ENCODE results near the gene LSM4.
A peak's percentile ranks its signal among the peaks of the same experiment; 100 is the strongest.

LSM4 gene

DNA sequence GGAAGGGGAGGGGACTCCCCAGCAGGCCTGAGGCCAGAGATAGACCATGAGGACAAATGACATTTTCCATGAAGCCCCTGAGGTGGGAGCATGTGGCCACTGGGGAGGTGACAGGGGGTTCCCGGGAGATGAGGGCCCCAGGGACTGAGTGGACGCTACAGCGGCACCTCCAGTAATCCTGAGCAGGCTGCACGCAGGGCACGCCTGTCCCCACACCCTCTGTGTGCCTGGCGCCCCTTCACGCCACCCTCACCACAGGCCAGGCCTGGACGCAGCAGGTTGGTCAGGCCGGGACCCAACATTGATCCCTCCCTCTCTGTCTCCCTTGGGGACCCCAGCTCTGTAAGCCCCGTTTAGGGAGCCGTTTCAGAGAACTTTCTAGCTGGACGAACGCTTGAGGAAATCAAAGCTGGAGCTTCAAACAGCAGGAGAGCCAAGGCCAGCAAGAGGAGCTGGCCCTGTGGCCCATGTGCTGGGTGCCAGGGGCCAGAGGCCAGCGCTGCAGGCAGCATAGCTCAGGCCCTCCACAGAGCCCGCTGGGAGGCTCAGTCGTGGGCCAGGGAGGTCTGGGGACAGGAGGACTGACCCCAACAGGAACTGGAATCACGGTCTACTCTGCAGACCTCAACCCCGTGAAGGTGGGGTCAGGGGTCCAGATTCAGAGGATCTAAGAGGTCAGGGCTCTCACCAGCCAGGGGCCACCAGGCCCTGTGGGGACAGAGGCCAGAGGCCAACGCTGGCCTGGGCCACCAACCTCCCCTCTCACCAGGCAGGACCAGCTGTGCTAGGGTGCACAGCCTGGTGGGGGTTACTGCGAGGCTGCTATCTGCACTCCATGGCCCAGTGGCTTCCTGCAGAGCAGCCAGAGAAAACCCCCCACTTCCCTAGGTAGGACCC lies 14.6 kb downstream of the LSM4 start:
- peaks cover 79% of the 10 kb centered on the region for H3K36me3 ChIP-seq (ENCODE audit: control insufficient read depth, low read length)
- H3K4me1 ChIP-seq (ENCODE audit: control insufficient read depth, low read length) = peaks cover 48% of the 10 kb centered on the region
- H3K4me2 ChIP-seq (ENCODE audit: low read length) = no peak overlapping the region
- no peak for TF ChIP-seq EZH2phosphoT487 (IDR thresholded peaks at IDR 0.05; ENCODE audit: borderline replicate concordance, low read length)
- TF ChIP-seq CTCF (IDR thresholded peaks at IDR 0.05; ENCODE audit: low read depth, low read length, poor library complexity, severe bottlenecking) = no peak
- no peak overlapping the region for H3K4me3 ChIP-seq (ENCODE audit: low read length)
- peaks cover 3% of the 10 kb centered on the region for H3K79me2 ChIP-seq (ENCODE audit: control insufficient read depth, low read length)
- H3K27me3 ChIP-seq (ENCODE audit: control insufficient read depth, low read length) = no peaks in the 10 kb centered on the region
- H3K27ac ChIP-seq (ENCODE audit: low read depth, low read length) = no peak overlapping the region
- no peaks in the 10 kb centered on the region for H3K9me3 ChIP-seq (ENCODE audit: control insufficient read depth, insufficient read depth, low read length)
- peaks cover 11% of the 10 kb centered on the region for H3F3A ChIP-seq (ENCODE audit: control insufficient read depth, insufficient read depth)
- no peaks in the 10 kb centered on the region for H3K9me2 ChIP-seq (replicated peaks; ENCODE audit: control insufficient read depth, low read length)
- no peaks in the 10 kb centered on the region for H4K20me1 ChIP-seq (ENCODE audit: control insufficient read depth, insufficient read depth, low read depth, low read length)

GRCh38 chr19:18307271-18307681 lies 15.6 kb downstream of the LSM4 start:
- peaks cover 69% of the 10 kb centered on the region for H3K36me3 ChIP-seq (ENCODE audit: control insufficient read depth, low read length)
- peaks cover 51% of the 10 kb centered on the region for H3K4me1 ChIP-seq (ENCODE audit: control insufficient read depth, low read length)
- no peaks in the 10 kb centered on the region for H3K9me3 ChIP-seq (ENCODE audit: control insufficient read depth, insufficient read depth, low read length)
- no peak for TF ChIP-seq EZH2phosphoT487 (IDR thresholded peaks at IDR 0.05; ENCODE audit: borderline replicate concordance, low read length)
- no peak overlapping the region for H3K4me3 ChIP-seq (ENCODE audit: low read length)
- no peaks in the 10 kb centered on the region; the same call in 1 of the 2 replicates for H3K79me2 ChIP-seq (ENCODE audit: control insufficient read depth, low read length)
- no peaks in the 10 kb centered on the region for H3K9me2 ChIP-seq (replicated peaks; ENCODE audit: control insufficient read depth, low read length)
- no peaks in the 10 kb centered on the region for H3K27me3 ChIP-seq (ENCODE audit: control insufficient read depth, low read length)
- H3F3A ChIP-seq (ENCODE audit: control insufficient read depth, insufficient read depth) = peaks cover 11% of the 10 kb centered on the region
- H4K20me1 ChIP-seq (ENCODE audit: control insufficient read depth, insufficient read depth, low read depth, low read length) = no peaks in the 10 kb centered on the region
- H3K27ac ChIP-seq (ENCODE audit: low read depth, low read length) = peak overlapping the region; percentile 86
- peak overlapping the region; percentile 91 for H3K4me2 ChIP-seq (ENCODE audit: low read length)

- Histone ChIP-seq H3K4me2 (ENCODE audit: low read length) (peak overlapping the region; percentile 91), H3K9me2 (replicated peaks; ENCODE audit: control insufficient read depth, low read length) (no peaks in the 10 kb centered on the region), H3F3A (ENCODE audit: control insufficient read depth, insufficient read depth) (peaks cover 11% of the 10 kb centered on the region), H3K4me3 (ENCODE audit: low read length) (peak overlapping the region; percentile 39), H3K79me2 (ENCODE audit: control insufficient read depth, low read length) (no peaks in the 10 kb centered on the region; the same call in 1 of the 2 replicates), H3K27ac (ENCODE audit: low read depth, low read length) (peak overlapping the region; percentile 86), H3K4me1 (ENCODE audit: control insufficient read depth, low read length) (peaks cover 51% of the 10 kb centered on the region), H3K36me3 (ENCODE audit: control insufficient read depth, low read length) (peaks cover 65% of the 10 kb centered on the region), H3K27me3 (ENCODE audit: control insufficient read depth, low read length) (no peaks in the 10 kb centered on the region), H4K20me1 (ENCODE audit: control insufficient read depth, insufficient read depth, low read depth, low read length) (no peaks in the 10 kb centered on the region), H3K9me3 (ENCODE audit: control insufficient read depth, insufficient read depth, low read length) (no peaks in the 10 kb centered on the region)
- no peak for TF ChIP-seq EZH2phosphoT487 (IDR thresholded peaks at IDR 0.05; ENCODE audit: borderline replicate concordance, low read length)
- TF ChIP-seq CTCF (IDR thresholded peaks at IDR 0.05; ENCODE audit: low read depth, low read length, poor library complexity, severe bottlenecking) = no peak
Observed at GRCh38 chr19:18306888-18307260, 16.0 kb downstream of the LSM4 start.
